GM19328 (cell line): ENCODE measurements around the gene TSPAN8.
"Not testable (repeated sequence)": the region's sequence is repeated elsewhere in the genome, so short reads cannot be mapped to it uniquely, and the experiment has no call there.

Source experiments
- ATAC-seq: cut with Tn5 transposase; IDR thresholded peaks from one replicate; pipeline ENCODE4 v1.9.1; 2021; ENCODE audit warnings: mild to moderate bottlenecking, moderate library complexity; ENCODE audit not compliant: unreplicated experiment

The TSPAN8 gene

GRCh38 chr12:71164568-71165197 is 6.9 kb upstream of the TSPAN8 start:
- no peak for ATAC-seq

GRCh38 chr12:71164166-71164565 is 6.4 kb upstream of the TSPAN8 start:
- ATAC-seq: no peak

GRCh38 chr12:71162832-71163763 is 5.3 kb upstream of the TSPAN8 start:
- no peak for ATAC-seq

GRCh38 chr12:71161591-71161990 is 3.8 kb upstream of the TSPAN8 start:
- ATAC-seq: no peak

- no peak for ATAC-seq
Measured at GRCh38 chr12:71160585-71160984, 2.8 kb upstream of the TSPAN8 start.

- ATAC-seq: no peak
Measured at GRCh38 chr12:71159878-71160277, 2.1 kb upstream of the TSPAN8 start.

GRCh38 chr12:71159264-71159663 is 1.5 kb upstream of the TSPAN8 start:
- no peak for ATAC-seq

- no peak for ATAC-seq
Measured at GRCh38 chr12:71158361-71158882, 623 bp upstream of the TSPAN8 start.

GRCh38 chr12:71155225-71155624 is 2.6 kb downstream of the TSPAN8 start:
- no peak for ATAC-seq

GRCh38 chr12:71152851-71153250 is 4.9 kb downstream of the TSPAN8 start:
- no peak for ATAC-seq

GRCh38 chr12:71150041-71150440 is 7.8 kb downstream of the TSPAN8 start:
- not testable (repeated sequence) for ATAC-seq

GRCh38 chr12:71144682-71145081 is 13.1 kb downstream of the TSPAN8 start:
- no peak for ATAC-seq

- ATAC-seq: no peak
Measured at GRCh38 chr12:71142956-71143355, 14.8 kb downstream of the TSPAN8 start.

- no peak for ATAC-seq
Measured at GRCh38 chr12:71142016-71142415, 15.8 kb downstream of the TSPAN8 start.

GRCh38 chr12:71141378-71141926 is 16.3 kb downstream of the TSPAN8 start:
- no peak for ATAC-seq

GRCh38 chr12:71139153-71139735 is 18.6 kb downstream of the TSPAN8 start:
- no peak for ATAC-seq

GRCh38 chr12:71138011-71138410 is 19.8 kb downstream of the TSPAN8 start:
- no peak for ATAC-seq

GRCh38 chr12:71135812-71136176 is 22.0 kb downstream of the TSPAN8 start:
- no peak for ATAC-seq

- no peak for ATAC-seq
Measured at GRCh38 chr12:71135077-71135811, 22.6 kb downstream of the TSPAN8 start.

- ATAC-seq: no peak
Measured at GRCh38 chr12:71134405-71134804, 23.4 kb downstream of the TSPAN8 start.
